A549 (cell line): ENCODE measurements around the gene RPS6KA6.

Experiments used
- JUN ChIP-seq, 2 experiments: fragments of >200 bp; sonication (Bioruptor Twin); formaldehyde crosslinking; IDR thresholded peaks; 2 replicates in 1 of 2; 3 replicates in 1 of 2; pipeline ENCODE4 v1.6.1; 2016 to 2017
- SMC3 ChIP-seq: fragments of >200 bp; sonication (Bioruptor Twin); formaldehyde crosslinking; IDR thresholded peaks from 3 replicates; pipeline ENCODE4 v1.6.1; 2018; ENCODE audit warnings: inconsistent platforms
- TF ChIP-seq, protein P1 (sequence below): fragments of >200 bp; sonication (Bioruptor Twin); formaldehyde crosslinking; IDR thresholded peaks from 3 replicates; pipeline ENCODE4 v1.5.1; 2016

DNA sequence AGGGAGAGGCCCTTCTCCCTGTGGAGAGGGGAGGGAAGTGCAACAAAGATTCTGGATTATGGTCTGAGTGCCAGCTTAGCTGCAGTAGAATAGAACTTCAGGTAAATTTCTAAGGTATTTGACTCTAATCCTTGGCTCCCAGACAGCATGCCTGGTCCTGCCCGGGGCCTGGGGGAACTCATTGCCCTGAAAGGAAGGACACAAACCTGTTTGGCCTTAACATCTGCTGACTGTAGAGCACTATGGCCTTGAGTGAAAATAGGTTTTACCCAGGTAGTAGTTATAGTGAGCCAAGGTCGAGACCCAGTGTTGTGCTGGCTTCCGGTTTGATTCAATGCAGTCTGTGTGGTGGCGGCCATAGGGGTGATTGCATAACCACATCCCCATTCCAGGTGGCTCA lies 64.4 kb downstream of the RPS6KA6 start:
- TF ChIP-seq, protein P1, sequence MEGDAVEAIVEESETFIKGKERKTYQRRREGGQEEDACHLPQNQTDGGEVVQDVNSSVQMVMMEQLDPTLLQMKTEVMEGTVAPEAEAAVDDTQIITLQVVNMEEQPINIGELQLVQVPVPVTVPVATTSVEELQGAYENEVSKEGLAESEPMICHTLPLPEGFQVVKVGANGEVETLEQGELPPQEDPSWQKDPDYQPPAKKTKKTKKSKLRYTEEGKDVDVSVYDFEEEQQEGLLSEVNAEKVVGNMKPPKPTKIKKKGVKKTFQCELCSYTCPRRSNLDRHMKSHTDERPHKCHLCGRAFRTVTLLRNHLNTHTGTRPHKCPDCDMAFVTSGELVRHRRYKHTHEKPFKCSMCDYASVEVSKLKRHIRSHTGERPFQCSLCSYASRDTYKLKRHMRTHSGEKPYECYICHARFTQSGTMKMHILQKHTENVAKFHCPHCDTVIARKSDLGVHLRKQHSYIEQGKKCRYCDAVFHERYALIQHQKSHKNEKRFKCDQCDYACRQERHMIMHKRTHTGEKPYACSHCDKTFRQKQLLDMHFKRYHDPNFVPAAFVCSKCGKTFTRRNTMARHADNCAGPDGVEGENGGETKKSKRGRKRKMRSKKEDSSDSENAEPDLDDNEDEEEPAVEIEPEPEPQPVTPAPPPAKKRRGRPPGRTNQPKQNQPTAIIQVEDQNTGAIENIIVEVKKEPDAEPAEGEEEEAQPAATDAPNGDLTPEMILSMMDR, result no peak
- TF ChIP-seq JUN (IDR thresholded peaks at IDR 0.05), result no peak
- no peak for TF ChIP-seq SMC3
